H1 (cell line): ENCODE measurements around the gene SRPK3.

Experiments used
- CBX5 ChIP-seq: fragments of 300-800, 300-1000 bp; sonication (generic); IDR thresholded peaks from 2 replicates; pipeline ENCODE4 v1.7.1; 2016; ENCODE audit warnings: antibody characterized with exemption, low read length, low read depth
- EP300 ChIP-seq, 2 experiments: IDR thresholded peaks; 1 replicate in 1 of 2; 2 replicates in 1 of 2; pipeline ENCODE4 v1.6.1; 2011 to 2012; ENCODE audit warnings: low read depth in 2 of 2, low read length in 2 of 2, mild to moderate bottlenecking in 2 of 2, borderline replicate concordance in 1 of 2, inconsistent platforms in 1 of 2, moderate library complexity in 1 of 2
- HDAC2 ChIP-seq, 2 experiments: fragments of 300-600 bp in 1 of 2; sonication (generic) in 1 of 2; IDR thresholded peaks; 2 replicates each; pipeline ENCODE4 v1.6.1; 2011 to 2012; ENCODE audit warnings: low read depth in 2 of 2, low read length in 2 of 2, mild to moderate bottlenecking in 2 of 2, moderate library complexity in 2 of 2, borderline replicate concordance in 1 of 2, inconsistent platforms in 1 of 2
- JUN ChIP-seq: IDR thresholded peaks from 2 replicates; pipeline ENCODE4 v1.6.1; 2011; ENCODE audit warnings: low read depth, mild to moderate bottlenecking, improper control_type of control experiment, low read length
- POLR2A ChIP-seq, 2 experiments: IDR thresholded peaks; 1 replicate in 1 of 2; 2 replicates in 1 of 2; pipeline ENCODE4 v1.6.1; 2011; ENCODE audit warnings: low read depth in 2 of 2, low read length in 2 of 2, mild to moderate bottlenecking in 2 of 2; ENCODE audit errors: control extremely low read depth in 1 of 2
- POLR2AphosphoS5 ChIP-seq: IDR thresholded peaks from 2 replicates; pipeline ENCODE4 v1.6.1; 2011; ENCODE audit warnings: low read depth, low read length
- RAD21 ChIP-seq, 2 experiments: IDR thresholded peaks in 1 of 2; conservative IDR thresholded peaks in 1 of 2; 2 replicates each; pipeline ENCODE4 v1.6.1; 2011; ENCODE audit warnings: low read depth in 2 of 2, low read length in 2 of 2, improper control_type of control experiment in 1 of 2, inconsistent platforms in 1 of 2, mild to moderate bottlenecking in 1 of 2, moderate library complexity in 1 of 2
- RFX5 ChIP-seq: IDR thresholded peaks from 2 replicates; pipeline ENCODE4 v1.6.1; 2011; ENCODE audit warnings: low read depth, low read length, improper control_type of control experiment, borderline replicate concordance
- SIX5 ChIP-seq: IDR thresholded peaks from 2 replicates; pipeline ENCODE4 v1.6.1; 2011; ENCODE audit warnings: mild to moderate bottlenecking, low read depth, low read length
- TAF1 ChIP-seq: IDR thresholded peaks from 2 replicates; pipeline ENCODE4 v1.6.1; 2011; ENCODE audit warnings: mild to moderate bottlenecking, low read depth, low read length
- TF ChIP-seq, protein P1 (sequence below): IDR thresholded peaks from 2 replicates; pipeline ENCODE4 v1.6.1; 2012; ENCODE audit warnings: low read length, inconsistent platforms
- TF ChIP-seq, protein P2 (sequence below), 3 experiments: IDR thresholded peaks; 1 replicate in 2 of 3; 2 replicates in 1 of 3; pipeline versions ENCODE4 v1.5.1 to v1.6.1; 2011; ENCODE audit warnings: low read length in 3 of 3, mild to moderate bottlenecking in 3 of 3, inconsistent platforms in 2 of 3, low read depth in 1 of 3, moderate library complexity in 1 of 3; ENCODE audit not compliant: insufficient read depth in 1 of 3; ENCODE audit errors: control extremely low read depth in 1 of 3

- TF ChIP-seq RFX5: no peak
- no peak for TF ChIP-seq HDAC2 (IDR thresholded peaks at IDR 0.05; ENCODE audit: borderline replicate concordance in 1 of 2, low read depth in 2 of 2, low read length in 2 of 2)
- TF ChIP-seq, protein P1, sequence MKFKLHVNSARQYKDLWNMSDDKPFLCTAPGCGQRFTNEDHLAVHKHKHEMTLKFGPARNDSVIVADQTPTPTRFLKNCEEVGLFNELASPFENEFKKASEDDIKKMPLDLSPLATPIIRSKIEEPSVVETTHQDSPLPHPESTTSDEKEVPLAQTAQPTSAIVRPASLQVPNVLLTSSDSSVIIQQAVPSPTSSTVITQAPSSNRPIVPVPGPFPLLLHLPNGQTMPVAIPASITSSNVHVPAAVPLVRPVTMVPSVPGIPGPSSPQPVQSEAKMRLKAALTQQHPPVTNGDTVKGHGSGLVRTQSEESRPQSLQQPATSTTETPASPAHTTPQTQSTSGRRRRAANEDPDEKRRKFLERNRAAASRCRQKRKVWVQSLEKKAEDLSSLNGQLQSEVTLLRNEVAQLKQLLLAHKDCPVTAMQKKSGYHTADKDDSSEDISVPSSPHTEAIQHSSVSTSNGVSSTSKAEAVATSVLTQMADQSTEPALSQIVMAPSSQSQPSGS: no peak
- no peak for TF ChIP-seq JUN
- no peak for TF ChIP-seq RAD21 (IDR thresholded peaks at IDR 0.05 in 1 of 2, conservative IDR thresholded peaks at IDR 0.05 in 1 of 2; ENCODE audit: low read depth in 2 of 2, low read length in 2 of 2)
- no peak for TF ChIP-seq EP300 (IDR thresholded peaks at IDR 0.05; ENCODE audit: borderline replicate concordance in 1 of 2, low read depth in 2 of 2, low read length in 2 of 2)
- TF ChIP-seq, protein P2, sequence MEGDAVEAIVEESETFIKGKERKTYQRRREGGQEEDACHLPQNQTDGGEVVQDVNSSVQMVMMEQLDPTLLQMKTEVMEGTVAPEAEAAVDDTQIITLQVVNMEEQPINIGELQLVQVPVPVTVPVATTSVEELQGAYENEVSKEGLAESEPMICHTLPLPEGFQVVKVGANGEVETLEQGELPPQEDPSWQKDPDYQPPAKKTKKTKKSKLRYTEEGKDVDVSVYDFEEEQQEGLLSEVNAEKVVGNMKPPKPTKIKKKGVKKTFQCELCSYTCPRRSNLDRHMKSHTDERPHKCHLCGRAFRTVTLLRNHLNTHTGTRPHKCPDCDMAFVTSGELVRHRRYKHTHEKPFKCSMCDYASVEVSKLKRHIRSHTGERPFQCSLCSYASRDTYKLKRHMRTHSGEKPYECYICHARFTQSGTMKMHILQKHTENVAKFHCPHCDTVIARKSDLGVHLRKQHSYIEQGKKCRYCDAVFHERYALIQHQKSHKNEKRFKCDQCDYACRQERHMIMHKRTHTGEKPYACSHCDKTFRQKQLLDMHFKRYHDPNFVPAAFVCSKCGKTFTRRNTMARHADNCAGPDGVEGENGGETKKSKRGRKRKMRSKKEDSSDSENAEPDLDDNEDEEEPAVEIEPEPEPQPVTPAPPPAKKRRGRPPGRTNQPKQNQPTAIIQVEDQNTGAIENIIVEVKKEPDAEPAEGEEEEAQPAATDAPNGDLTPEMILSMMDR (IDR thresholded peaks at IDR 0.05; ENCODE audit: control extremely low read depth in 1 of 3, insufficient read depth in 1 of 3, low read depth in 1 of 3, low read length in 3 of 3): no peak
- no peak for TF ChIP-seq POLR2A (IDR thresholded peaks at IDR 0.05; ENCODE audit: control extremely low read depth in 1 of 2, low read depth in 2 of 2, low read length in 2 of 2)
- no peak for TF ChIP-seq POLR2AphosphoS5
- TF ChIP-seq TAF1: no peak
- no peak for TF ChIP-seq SIX5
- TF ChIP-seq CBX5: no peak
Observed at GRCh38 chrX:153765138-153766079, 15.4 kb upstream of the SRPK3 start.
